A549 (cell line): Measurements from ENCODE around the gene RHOF. TPM values are rescaled to one million over a fixed set of nuclear protein-coding genes. Genes with fewer than 3 reads are reported as not detected.
A peak's percentile ranks its signal among the peaks of the same experiment; 100 is the strongest.

Experiments
- ATAC-seq, 2 experiments: fragments of 200-7000 bp in 1 of 2; fragments of >200 bp in 1 of 2; cut with Nextera tagmentation in 1 of 2; cut with Tn5 transposase in 1 of 2; 3 replicates each; pipeline versions ENCODE4 v1.8.0 to v1.9.1; 2018 to 2020; ENCODE audit warnings: mild to moderate bottlenecking in 1 of 2, moderate library complexity in 1 of 2
- CTCF ChIA-PET: fragments of 300-600 bp; sonication (Branson Sonifier 250); formaldehyde crosslinking; extraction: SDS; loops from one replicate; lab custom pipeline; 2021; ENCODE audit warnings: antibody characterized with exemption, inconsistent platforms; lab: Yijun Ruan, JAX
- POLR2A ChIA-PET: fragments of 350-600 bp; formaldehyde crosslinking; extraction: SDS; loops from one replicate; lab custom pipeline; 2021; ENCODE audit warnings: antibody characterized with exemption, inconsistent platforms; lab: Yijun Ruan, JAX
- DNase-seq, 2 experiments: peaks; one replicate each; pipeline versions ENCODE4 v3.0.0 to v3.0.0-alpha.2; 2011 to 2016; ENCODE audit warnings: low read depth in 1 of 2, low spot score in 1 of 2
- FAIRE-seq: peaks from 2 replicates; lab custom pipeline; 2011; peaks lifted over from hg19 to GRCh38; lab: Jason Lieb, UNC
- H3K27ac ChIP-seq, 2 experiments: fragments of >200 bp; sonication (Bioruptor Twin); formaldehyde crosslinking; 3 replicates each; pipeline ENCODE4 v1.5.1; 2016 to 2017
- H3K4me1 ChIP-seq: fragments of >200 bp; sonication (Bioruptor Twin); formaldehyde crosslinking; 3 replicates; pipeline ENCODE4 v1.6.1; 2016
- H3K4me2 ChIP-seq: fragments of >200 bp; sonication (Bioruptor Twin); formaldehyde crosslinking; 3 replicates; pipeline ENCODE4 v1.6.1; 2016
- H3K4me3 ChIP-seq: fragments of >200 bp; sonication (Bioruptor Twin); formaldehyde crosslinking; 3 replicates; pipeline ENCODE4 v1.5.1; 2016
- H3K9me3 ChIP-seq: fragments of >200 bp; sonication (Bioruptor Twin); formaldehyde crosslinking; 3 replicates; pipeline ENCODE4 v1.6.1; 2016
- BCL3 ChIP-seq: fragments of >200 bp; sonication (Bioruptor Twin); formaldehyde crosslinking; IDR thresholded peaks from 3 replicates; pipeline ENCODE4 v1.6.1; 2016
- CBX2 ChIP-seq: fragments of 200-600 bp; sonication (generic); IDR thresholded peaks from 2 replicates; pipeline ENCODE4 v1.6.1; 2016; ENCODE audit warnings: low read depth, mild to moderate bottlenecking, borderline replicate concordance
- CEBPB ChIP-seq, 2 experiments: fragments of >200 bp in 1 of 2; sonication (Bioruptor Twin) in 1 of 2; formaldehyde crosslinking in 1 of 2; IDR thresholded peaks; 2 replicates each; pipeline ENCODE4 v1.6.1; 2012 to 2016
- E2F6 ChIP-seq: IDR thresholded peaks from 2 replicates; pipeline ENCODE4 v1.6.1; 2012; ENCODE audit warnings: low read depth, borderline replicate concordance
- EHF ChIP-seq: fragments of 250-450 bp; sonication (Bioruptor Pico); IDR thresholded peaks from 2 replicates; pipeline ENCODE4 v1.5.0; 2020; ENCODE audit warnings: mild to moderate bottlenecking
- ESRRA ChIP-seq: fragments of 150-350 bp; IDR thresholded peaks from 2 replicates; pipeline ENCODE4 v1.6.1; 2014; ENCODE audit warnings: mild to moderate bottlenecking, low read length, borderline replicate concordance
- FOXS1 ChIP-seq: fragments of 250-450 bp; sonication (Bioruptor Pico); IDR thresholded peaks from 2 replicates; pipeline ENCODE4 v1.5.0; 2020; ENCODE audit warnings: mild to moderate bottlenecking, moderate library complexity
- GATA3 ChIP-seq: IDR thresholded peaks from 2 replicates; pipeline ENCODE4 v1.6.1; 2012; ENCODE audit warnings: borderline replicate concordance
- HES2 ChIP-seq: fragments of >200 bp; sonication (Bioruptor Twin); formaldehyde crosslinking; IDR thresholded peaks from 2 replicates; pipeline ENCODE4 v1.6.1; 2016
- HEYL ChIP-seq: fragments of 250-450 bp; sonication (Bioruptor Pico); IDR thresholded peaks from 2 replicates; pipeline ENCODE4 v1.8.0; 2021; ENCODE audit warnings: mild to moderate bottlenecking, moderate library complexity
- HOXB13 ChIP-seq: fragments of 250-450 bp; sonication (Bioruptor Pico); IDR thresholded peaks from 2 replicates; pipeline ENCODE4 v1.5.0; 2020; ENCODE audit warnings: low read depth, mild to moderate bottlenecking, moderate library complexity
- JUN ChIP-seq, 2 experiments: fragments of >200 bp; sonication (Bioruptor Twin); formaldehyde crosslinking; IDR thresholded peaks; 2 replicates in 1 of 2; 3 replicates in 1 of 2; pipeline ENCODE4 v1.6.1; 2016 to 2017
- JUNB ChIP-seq: fragments of >200 bp; sonication (Bioruptor Twin); formaldehyde crosslinking; IDR thresholded peaks from 2 replicates; pipeline ENCODE4 v1.6.1; 2016
- KDM5A ChIP-seq: fragments of 200-600 bp; sonication (generic); IDR thresholded peaks from 2 replicates; pipeline ENCODE4 v1.6.1; 2016; ENCODE audit warnings: antibody characterized with exemption, mild to moderate bottlenecking
- MAFK ChIP-seq: fragments of 450-650 bp; IDR thresholded peaks from 2 replicates; pipeline ENCODE4 v1.6.1; 2014; ENCODE audit not compliant: partially characterized antibody
- NFE2L2 ChIP-seq: fragments of 150-350 bp; conservative IDR thresholded peaks from 2 replicates; pipeline ENCODE4 v1.6.1; 2014; ENCODE audit warnings: low read length
- NPAS2 ChIP-seq: fragments of 250-450 bp; sonication (Bioruptor Pico); IDR thresholded peaks from 2 replicates; pipeline ENCODE4 v1.8.0; 2022; ENCODE audit warnings: mild to moderate bottlenecking, moderate library complexity, borderline replicate concordance
- PBX3 ChIP-seq: IDR thresholded peaks from 2 replicates; pipeline ENCODE4 v1.6.1; 2012
- POLR2A ChIP-seq: IDR thresholded peaks from 2 replicates; pipeline ENCODE4 v1.6.1; 2012; ENCODE audit warnings: mild to moderate bottlenecking, low read length
- REST ChIP-seq: fragments of 200-600 bp; sonication (generic); IDR thresholded peaks from 2 replicates; pipeline ENCODE4 v1.6.1; 2016; ENCODE audit warnings: antibody characterized with exemption, mild to moderate bottlenecking, moderate library complexity
- TP53 ChIP-seq: fragments of 250-450 bp; sonication (Bioruptor Pico); IDR thresholded peaks from 2 replicates; pipeline ENCODE4 v1.5.0; 2021; ENCODE audit warnings: mild to moderate bottlenecking, moderate library complexity
- USF2 ChIP-seq: fragments of 450-650 bp; IDR thresholded peaks from 2 replicates; pipeline ENCODE4 v1.6.1; 2014; ENCODE audit warnings: antibody characterized with exemption
- ZC3H11A ChIP-seq: fragments of 450-650 bp; IDR thresholded peaks from 2 replicates; pipeline ENCODE4 v1.6.1; 2014; ENCODE audit warnings: antibody characterized with exemption, mild to moderate bottlenecking
- WGBS: methylation state at CpG from one replicate; pipeline ENCODE4 v1.1.6; 2017; ENCODE audit errors: missing lambda C conversion rate; 5-methylcytosine and 5-hydroxymethylcytosine counted together
- polyA plus RNA-seq, 4 experiments: library from polyadenylated mRNA; depleted of rRNA in 3 of 4; stranded (reverse); fragments of >200 nt; fragmentation: RNase III in 1 of 4; extraction: RNeasy Plus Mini Kit Qiagen cat#74134 plus additional on column Dnase treatment in 1 of 4; gene quantifications; 2 replicates in 3 of 4; 3 replicates in 1 of 4; pipeline ENCODE4 v1.2.3, GENCODE V29; 2011 to 2017

The RHOF gene
- polyA plus RNA-seq, 2 of the 4 experiments (the other 2 are of a cell fraction), result 47.1 to 52.3 TPM

- no peak for TF ChIP-seq HES2
- no peak for TF ChIP-seq PBX3
- TF ChIP-seq EHF (CRISPR knock-in tag), result no peak; the same call in 1 of the 2 replicates
- TF ChIP-seq FOXS1 (CRISPR knock-in tag), result no peak
- 0 out of 2 replicates have a peak, but pooled peaks have one; percentile 7 for TF ChIP-seq ESRRA
- TF ChIP-seq CBX2, result no peak
- no peak for TF ChIP-seq HEYL
- TF ChIP-seq BCL3, result no peak; the same call in 2 of the 3 replicates
- peak in 1 of 2 experiments; percentile 60; a peak in 3 of 5 replicates for TF ChIP-seq JUN (IDR thresholded peaks at IDR 0.05)
These were observed at the start of gene RHOF (continued) for GRCh38 chr12:121793440-121793837.

GRCh38 chr12:121839993-121840761 lies 46.7 kb upstream of the RHOF start:
- H3K9me3 ChIP-seq, result no peaks in the 10 kb centered on the region
- H3K4me1 ChIP-seq, result no peaks in the 10 kb centered on the region
- H3K27ac ChIP-seq, result peak overlapping the region; percentile 76 to 88
- CTCF ChIA-PET, result interaction anchor here (1.0 to 72.2 kb wide), 5 partner anchors 13 to 55 kb away, joined by 3 to 2657 read pairs (median 7); partner anchors contain the start of genes PSMD9, RHOF and SETD1B
- H3K4me2 ChIP-seq, result peak overlapping the region; percentile 91
- no peak for DNase-seq
- 16% methylated on average over 24 of the region's 24 CpGs for WGBS
- peak overlapping the region; percentile 54 for H3K4me3 ChIP-seq
- peak; percentile 19 to 47; a peak in 5 of 6 replicates for ATAC-seq
- TF ChIP-seq REST (no peak), CEBPB (IDR thresholded peaks at IDR 0.05) (peak; percentile 54 to 88)
- POLR2A ChIA-PET, result no interaction called here
- FAIRE-seq, result no peak

GRCh38 chr12:121839106-121839992 lies 45.9 kb upstream of the RHOF start:
- peak overlapping the region; percentile 54 for H3K4me3 ChIP-seq
- H3K4me2 ChIP-seq, result peak overlapping the region; percentile 91
- 10% methylated on average over 47 of the region's 53 CpGs for WGBS
- peak; percentile 96 to 98 for DNase-seq
- peak overlapping the region; percentile 76 to 88 for H3K27ac ChIP-seq
- peak; percentile 93 to 94 for ATAC-seq
- no peak for FAIRE-seq
- CTCF ChIA-PET, result interaction anchor here (0.5 to 72.2 kb wide), 11 partner anchors 11 to 146 kb away, joined by 3 to 2657 read pairs (median 3); partner anchors contain the start of genes PSMD9, RHOF and SETD1B
- POLR2A ChIA-PET, result interaction anchor here (0.9 kb wide), 1 partner anchor 43 kb away, joined by 4 read pairs; no protein-coding TSS in a partner anchor
- H3K9me3 ChIP-seq, result no peaks in the 10 kb centered on the region
- H3K4me1 ChIP-seq, result no peaks in the 10 kb centered on the region
- peak; percentile 60; the same call in 1 of the 2 replicates for TF ChIP-seq TP53 (CRISPR knock-in tag)
- TF ChIP-seq NFE2L2, result no peak
- no peak for TF ChIP-seq GATA3
- TF ChIP-seq ZC3H11A, result no peak
- TF ChIP-seq BCL3, result 0 out of 3 replicates have a peak, but pooled peaks have one; percentile 57
- TF ChIP-seq JUNB, result no peak
- TF ChIP-seq USF2, result no peak
- no peak for TF ChIP-seq MAFK
- no peak for TF ChIP-seq NPAS2 (CRISPR knock-in tag)
- no peak for TF ChIP-seq JUN (IDR thresholded peaks at IDR 0.05)
- peak; percentile 45; the same call in 1 of the 2 replicates for TF ChIP-seq E2F6
- TF ChIP-seq KDM5A, result no peak
- TF ChIP-seq POLR2A, result peak; percentile 55
- TF ChIP-seq HOXB13 (CRISPR knock-in tag), result no peak
